HG03060 (cell line): ENCODE results near the gene ZNF808.
"Not testable (repeated sequence)": the region's sequence is repeated elsewhere in the genome, so short reads cannot be mapped to it uniquely, and the experiment has no call there.

ENCODE experiments used
- ATAC-seq: cut with Tn5 transposase; IDR thresholded peaks from one replicate; pipeline ENCODE4 v1.9.1; 2021; ENCODE audit warnings: low read depth, moderate number of reproducible peaks; ENCODE audit not compliant: unreplicated experiment

ZNF808 gene

DNA sequence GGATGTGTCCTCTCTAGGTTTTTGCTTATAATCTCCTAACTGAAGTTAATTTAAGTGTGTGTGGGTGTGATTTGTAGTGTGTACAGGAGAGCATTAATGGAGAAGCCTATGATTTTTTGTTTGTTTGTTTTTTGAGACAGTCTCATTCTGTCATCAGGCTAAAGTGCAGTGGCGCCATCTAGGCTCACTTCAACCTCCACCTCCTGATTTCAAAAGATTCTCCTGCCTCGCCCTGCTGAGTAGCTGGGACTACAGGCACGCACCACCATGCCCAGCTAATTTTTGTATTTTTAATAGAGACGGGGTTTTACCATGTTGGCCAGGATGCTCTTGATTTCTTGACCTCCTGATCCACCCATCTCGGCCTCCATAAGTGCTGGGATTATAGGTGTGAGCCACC, 63.3 kb downstream of the ZNF808 start:
- ATAC-seq: no peak

DNA sequence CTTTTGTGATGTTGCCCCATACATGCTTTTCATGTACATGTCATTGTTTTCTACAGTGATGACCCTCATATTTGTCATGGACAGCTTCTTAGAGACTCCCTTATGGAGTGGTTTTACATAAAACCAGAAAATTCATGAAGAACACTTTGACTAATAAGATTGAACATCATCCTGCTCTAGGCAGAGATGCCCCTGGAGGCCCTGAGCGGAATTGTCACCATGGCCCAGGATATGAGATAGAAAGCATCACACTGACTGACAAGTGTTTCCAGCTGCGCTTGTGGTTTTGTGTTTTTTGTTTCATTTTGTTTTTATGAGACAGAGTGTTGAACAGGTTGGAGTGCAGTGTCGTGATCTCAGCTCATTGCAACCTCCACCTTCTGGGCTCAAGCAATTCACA, 64.8 kb downstream of the ZNF808 start:
- ATAC-seq: no peak

DNA sequence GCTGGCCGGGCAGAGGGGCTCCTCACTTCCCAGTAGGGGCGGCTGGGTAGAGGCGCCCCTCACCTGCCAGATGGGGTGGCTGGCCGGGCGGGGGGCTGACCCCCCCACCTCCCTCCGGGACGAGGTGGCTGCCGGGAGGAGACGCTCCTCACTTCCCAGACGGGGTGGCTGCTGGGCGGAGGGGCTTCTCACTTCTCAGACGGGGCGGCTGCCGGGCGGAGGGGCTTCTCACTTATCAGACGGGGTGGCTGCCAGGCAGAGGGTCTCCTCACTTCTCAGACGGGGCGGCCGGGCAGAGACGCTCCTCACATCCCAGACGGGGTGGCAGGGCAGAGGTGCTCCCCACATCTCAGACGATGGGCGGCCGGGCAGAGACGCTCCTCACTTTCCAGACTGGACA, 66.0 kb downstream of the ZNF808 start:
- not testable (repeated sequence) for ATAC-seq

DNA sequence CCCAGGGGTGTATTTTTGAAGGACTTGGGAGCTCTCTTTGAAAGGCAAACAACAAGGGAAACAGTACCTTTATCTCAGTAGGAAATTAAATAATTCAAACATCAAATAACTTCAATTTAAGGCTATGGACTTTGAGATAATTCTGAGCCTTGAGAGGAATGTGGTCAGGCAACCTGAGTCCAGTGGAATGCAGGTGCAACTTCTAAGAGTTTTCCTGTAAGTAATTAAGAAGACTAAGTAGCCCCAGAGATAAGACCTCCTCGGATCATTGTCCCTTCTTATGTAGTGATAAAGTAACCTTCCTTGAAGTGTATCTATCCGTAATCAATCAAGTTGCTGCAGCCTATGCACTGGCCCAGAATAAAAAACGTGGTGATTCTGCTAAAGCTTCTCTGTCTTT, 71.8 kb downstream of the ZNF808 start:
- ATAC-seq: no peak

DNA sequence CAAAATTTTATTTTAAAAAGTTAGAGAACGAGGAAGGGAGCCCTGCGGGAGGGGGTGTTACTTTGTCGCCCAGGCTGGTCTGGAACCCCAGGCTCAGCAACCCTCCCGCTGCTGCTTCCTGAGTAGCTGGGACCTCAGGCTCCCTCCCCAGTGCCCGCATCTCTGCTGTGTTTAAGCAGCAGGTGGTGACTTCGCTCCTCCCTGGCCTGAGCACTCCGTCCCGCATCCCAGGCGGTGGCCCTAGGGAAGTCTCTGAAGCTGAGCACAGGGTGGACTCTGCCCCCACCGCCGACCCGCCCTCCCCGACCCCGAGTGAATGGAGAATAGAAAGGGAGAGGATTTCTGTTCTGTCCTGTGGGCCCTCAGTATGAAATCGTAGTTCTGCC, 73.2 kb downstream of the ZNF808 start:
- ATAC-seq: no peak

DNA sequence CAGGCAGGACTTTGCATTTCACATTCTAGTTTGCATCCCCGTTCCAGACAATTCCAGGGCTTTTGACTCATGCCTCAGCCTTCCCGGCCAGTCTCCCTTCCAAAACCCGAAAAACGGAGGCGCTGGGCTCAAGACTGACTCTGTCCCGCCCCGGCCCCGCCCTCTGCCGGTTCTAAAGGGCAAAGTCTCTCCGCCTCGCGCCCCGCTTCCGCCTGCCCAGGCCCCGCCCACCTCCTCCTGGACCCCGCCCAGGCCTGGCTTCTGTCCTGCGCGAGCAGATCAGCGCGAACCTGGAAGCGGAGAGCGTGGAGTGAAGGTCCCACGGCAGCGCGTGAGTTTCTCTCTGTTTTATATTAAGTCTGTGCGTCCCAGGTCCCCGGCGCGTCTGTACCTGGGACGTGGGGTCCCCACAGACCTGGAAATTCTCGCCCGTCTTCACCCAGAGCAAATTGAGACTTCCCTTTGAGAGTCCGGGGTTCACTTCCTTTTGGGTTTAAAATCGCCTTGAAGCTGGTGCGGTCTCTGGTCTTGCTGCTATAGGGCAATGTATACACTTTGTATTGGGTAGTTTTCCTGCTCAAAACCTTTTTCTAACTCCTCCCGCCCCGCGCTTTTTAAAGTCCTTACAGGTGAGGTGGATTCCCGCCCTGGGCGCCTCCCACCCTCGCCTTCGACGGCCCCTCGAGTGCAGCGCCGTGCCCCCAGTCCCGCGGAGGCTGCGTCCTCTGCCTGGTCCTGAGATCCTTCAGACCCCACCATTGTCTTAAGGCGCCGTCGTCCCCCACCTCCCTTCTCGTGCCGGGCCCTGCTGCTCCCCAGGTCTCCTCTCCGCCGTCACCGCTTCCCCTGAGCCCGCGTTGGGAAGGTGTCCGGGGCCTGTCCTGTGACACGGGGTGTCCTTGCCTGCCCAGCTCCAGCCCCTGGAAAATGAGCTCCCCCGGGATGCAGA, 73.8 kb downstream of the ZNF808 start:
- no peak for ATAC-seq

DNA sequence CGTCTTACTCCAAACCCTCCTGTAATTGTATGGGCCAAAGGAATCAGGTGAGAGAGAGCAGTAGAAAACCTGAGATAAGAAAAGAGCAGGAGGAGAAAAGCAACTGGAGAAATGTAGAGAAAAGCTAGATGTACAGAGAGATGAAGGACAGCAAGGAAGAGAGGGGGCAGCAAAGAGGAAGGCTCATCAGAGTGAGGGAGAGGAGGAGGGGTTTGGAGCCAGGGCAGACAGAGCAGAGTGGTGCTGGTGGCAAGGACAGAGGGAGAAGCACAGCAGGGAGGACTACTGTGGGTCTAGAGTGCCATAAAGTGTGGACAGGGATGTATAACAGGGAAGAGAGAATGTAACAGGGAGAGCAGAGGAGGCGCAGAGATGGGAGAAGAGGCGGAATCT, 74.5 kb downstream of the ZNF808 start:
- not testable (repeated sequence) for ATAC-seq

DNA sequence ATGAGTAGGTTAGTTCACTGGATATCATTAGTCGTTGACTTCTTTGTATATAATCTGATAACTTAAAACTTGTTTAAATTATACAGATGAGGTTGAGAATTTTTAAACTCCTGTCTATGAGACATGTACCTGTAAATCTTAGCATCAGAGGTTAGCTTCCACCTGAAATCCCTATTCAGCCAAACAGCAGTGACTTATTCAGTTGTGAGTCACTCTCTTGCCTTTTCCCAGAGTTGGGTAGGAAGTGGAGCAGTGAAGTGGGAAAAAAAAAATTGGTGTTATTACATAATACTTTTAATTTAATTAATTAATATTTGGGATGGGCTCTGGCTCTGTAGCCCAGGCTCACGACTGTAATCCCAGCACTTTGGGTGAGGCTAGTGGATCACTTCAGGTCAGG, 75.5 kb downstream of the ZNF808 start:
- ATAC-seq: no peak

DNA sequence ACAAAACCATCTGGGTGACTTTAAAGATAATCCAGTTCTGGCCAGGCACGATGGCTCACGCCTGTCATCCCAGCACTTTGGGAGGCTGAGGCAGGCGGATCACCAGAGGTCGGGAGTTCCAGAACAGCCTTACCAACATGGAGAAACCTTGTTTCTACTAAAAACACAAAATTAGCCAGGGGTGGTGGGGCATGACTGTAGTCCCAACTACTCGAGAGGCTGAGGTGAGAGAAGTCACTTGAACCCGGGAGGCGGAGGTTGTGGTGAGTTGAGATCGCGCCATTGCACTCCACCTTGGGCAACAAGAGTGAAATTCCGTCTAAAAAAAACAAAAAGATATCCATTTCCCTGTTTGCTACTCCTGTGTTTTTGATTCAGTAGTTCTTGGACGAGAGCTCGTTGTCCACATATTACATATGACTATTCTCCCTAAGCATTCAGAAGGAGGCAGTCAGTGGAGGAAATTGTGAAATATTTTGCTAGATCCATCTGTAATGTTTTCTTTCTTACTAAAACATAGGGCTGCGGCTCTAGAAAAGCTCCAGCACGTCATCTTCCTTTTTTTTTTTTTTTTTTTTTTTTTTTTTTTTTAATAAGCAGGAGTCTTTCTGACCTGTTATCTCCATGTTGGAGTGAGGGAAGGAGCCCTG, 76.2 kb downstream of the ZNF808 start:
- no peak for ATAC-seq
